ENCODE measurements around the gene RARRES2. TPM values are rescaled to one million over a fixed set of nuclear protein-coding genes. Genes with fewer than 3 reads are reported as not detected.

The RARRES2 gene
- not detected in 5 replicates for total RNA-seq (2022; extraction: Qiagen RNA extraction)

GRCh38 chr7:150341263-150342120 is at the start of gene RARRES2:
Gene RARRES2, minus strand, starts transcription at chr7:150341629. Its CDS starts 1,020 bp downstream, at chr7:150340609.

DNA sequence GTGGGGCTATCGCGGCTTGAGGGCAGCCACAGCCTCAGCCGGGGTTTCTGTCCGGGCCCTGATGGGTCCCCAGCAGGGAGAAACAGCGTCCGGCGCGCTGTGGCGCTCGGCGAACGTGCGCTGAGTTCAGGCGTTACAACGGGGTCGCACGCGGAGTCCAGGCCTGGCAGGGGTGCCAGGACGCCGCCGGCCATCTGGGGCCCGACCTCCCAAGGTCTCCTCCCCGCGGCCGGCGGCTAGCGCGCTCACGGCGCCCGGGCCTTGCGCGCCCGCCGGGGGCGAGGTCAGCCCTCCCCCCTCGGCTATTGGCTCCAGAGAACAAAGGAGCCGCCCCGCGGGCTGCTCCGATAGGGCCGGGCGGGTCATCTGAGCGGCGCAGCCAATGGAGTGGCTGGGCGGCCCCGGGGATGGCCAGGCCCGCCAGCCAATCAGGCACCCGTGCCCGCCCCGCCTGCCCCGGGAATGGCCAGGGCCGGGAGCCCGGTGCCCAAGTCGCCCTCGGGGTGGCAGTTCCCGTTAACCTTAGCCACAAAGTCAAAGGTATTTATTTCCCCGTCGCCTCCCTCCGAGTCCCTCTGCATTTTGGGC is 37.5 kb upstream of the RARRES2 start, which contains the start of gene ZNF775:
ZNF775 (plus strand) TSS at position 478 of the 588 bp plus-strand sequence. CDS start 9,141 bp downstream, outside the sequence.

GRCh38 chr7:150368096-150368883 is 26.9 kb upstream of the RARRES2 start, which contains the start of gene REPIN1:
Gene REPIN1, plus strand, starts transcription at chr7:150368822. Its CDS starts 890 bp downstream, at chr7:150369712.

DNA sequence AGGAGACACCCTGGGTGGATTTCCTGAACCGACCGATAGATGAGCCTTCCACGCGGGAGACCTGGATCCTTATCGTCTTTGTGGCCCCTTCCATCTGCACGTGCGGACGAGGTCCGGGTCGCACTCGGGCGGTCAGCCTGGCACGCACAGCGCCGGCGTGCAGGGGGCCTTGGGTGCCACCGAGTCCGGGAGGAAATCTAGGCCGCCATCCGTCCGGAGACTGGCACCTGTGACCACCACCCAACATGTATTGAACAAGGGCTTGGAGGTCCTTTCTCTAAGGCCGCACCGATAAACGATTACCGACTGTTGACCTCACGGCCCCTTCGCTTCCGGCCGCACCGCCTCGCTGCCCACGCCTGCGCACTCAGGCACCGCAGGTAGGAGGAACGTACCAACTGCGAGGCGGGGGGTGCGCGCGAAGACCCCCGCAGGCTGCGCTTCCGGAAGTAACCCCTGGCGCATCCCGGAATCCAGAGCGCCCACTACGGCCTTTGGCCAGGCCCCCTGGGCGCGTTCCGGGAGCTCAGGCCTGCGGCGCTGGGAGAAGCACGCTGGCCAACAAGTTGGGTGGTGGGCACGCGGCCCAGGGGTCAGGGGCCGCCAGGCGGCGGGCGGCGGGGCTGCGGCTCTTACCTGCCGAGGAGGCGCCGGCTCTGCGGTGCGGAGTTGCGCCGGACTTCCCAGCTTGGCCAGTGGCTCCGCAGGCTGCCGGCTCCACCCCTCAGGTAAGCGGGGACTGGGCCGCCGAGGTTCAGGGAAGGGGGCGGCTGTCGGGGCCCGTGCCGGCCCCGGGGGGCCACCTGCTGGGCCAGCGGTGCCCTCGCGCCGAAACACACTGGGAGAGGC is 18.4 kb downstream of the RARRES2 start, which contains the start of the genes ACTR3C and LRRC61:
ACTR3C (minus strand) TSS at position 713 of the 849 bp plus-strand sequence. CDS start 28,249 bp downstream, outside the sequence.
LRRC61 (plus strand) TSS at position 523 of the 849 bp plus-strand sequence. CDS start 13,507 bp downstream, outside the sequence.

Other genes starting within 250 kb of the RARRES2 start
- 0.06 to 0.15 TPM (median 0.10 TPM) in 5 replicates for gene LRRC61, start 18.3 kb downstream of the RARRES2 start, total RNA-seq (2022; extraction: Qiagen RNA extraction)
- gene ACTR3C, start 18.1 kb downstream of the RARRES2 start, total RNA-seq (2022; extraction: Qiagen RNA extraction): 0.06 to 0.07 TPM in 2 of 5 replicates, not detected in the others
- 69.8 to 83.9 TPM (median 81.6 TPM) in 5 replicates for gene REPIN1, start 27.2 kb upstream of the RARRES2 start, total RNA-seq (2022; extraction: Qiagen RNA extraction)
- gene ZNF775, start 37.7 kb upstream of the RARRES2 start, total RNA-seq (2022; extraction: Qiagen RNA extraction): 4.4 to 7.3 TPM (median 6.4 TPM) in 5 replicates
- 0.01 TPM in 1 of 5 replicates, not detected in the others for gene GIMAP8, start 109.0 kb upstream of the RARRES2 start, total RNA-seq (2022; extraction: Qiagen RNA extraction)
- not detected in 5 replicates for gene GIMAP7, start 173.2 kb upstream of the RARRES2 start, total RNA-seq (2022; extraction: Qiagen RNA extraction)
- gene GIMAP4, start 225.8 kb upstream of the RARRES2 start, total RNA-seq (2022; extraction: Qiagen RNA extraction): not detected in 5 replicates

All from A549 treated with AZD2906 at 1 μM for 4 hours (cell line).